Thoracic aorta (tissue), 2 donors: ENCODE measurements around the gene ASNS. TPM values are rescaled to one million over a fixed set of nuclear protein-coding genes. Genes with fewer than 3 reads are reported as not detected.
A peak's percentile ranks its signal among the peaks of the same experiment; 100 is the strongest.

Source experiments
- ATAC-seq: fragments of 150-250 bp; one replicate; pipeline ENCODE4 v1.8.0; 2017; ENCODE audit warnings: low read depth; ENCODE audit not compliant: insufficient number of reproducible peaks, low FRiP score
- DNase-seq: peaks from one replicate; pipeline ENCODE4 v3.0.0-alpha.2; 2020; ENCODE audit warnings: low spot score
- H3K27ac ChIP-seq, 2 donors: fragments of 200-600 bp; sonication (generic); 1 replicate in 1 of 2; 2 replicates in 1 of 2; pipeline ENCODE4 v1.5.1; 2016; ENCODE audit warnings: mild to moderate bottlenecking in 2 of 2, moderate library complexity in 2 of 2
- H3K27me3 ChIP-seq: fragments of 200-600 bp; sonication (generic); replicated peaks from 2 replicates; pipeline ENCODE4 v1.6.0; 2016; ENCODE audit warnings: mild to moderate bottlenecking; ENCODE audit not compliant: insufficient read depth
- H3K36me3 ChIP-seq: fragments of 200-600 bp; sonication (generic); one replicate; pipeline ENCODE4 v1.5.1; 2016
- H3K4me1 ChIP-seq, 2 donors: fragments of 200-600 bp; sonication (generic); 1 replicate in 1 of 2; 2 replicates in 1 of 2; pipeline versions ENCODE4 v1.5.1 to v1.6.0; 2016; ENCODE audit warnings: low read depth in 2 of 2, mild to moderate bottlenecking in 1 of 2; ENCODE audit not compliant: control insufficient read depth in 1 of 2
- H3K4me3 ChIP-seq: fragments of 200-600 bp; sonication (generic); 2 replicates; pipeline ENCODE4 v1.5.1; 2016; ENCODE audit warnings: mild to moderate bottlenecking
- H3K9me3 ChIP-seq: fragments of 200-600 bp; sonication (generic); 2 replicates; pipeline ENCODE4 v1.5.1; 2016
- CTCF ChIP-seq: fragments of 200-600 bp; sonication (generic); IDR thresholded peaks from one replicate; pipeline ENCODE4 v1.5.1; 2019; ENCODE audit warnings: antibody characterized with exemption
- total RNA-seq, 2 donors: library from RNA; depleted of rRNA; stranded (reverse); fragments of >200 nt; gene quantifications; one replicate each; pipeline versions ENCODE4 v1.1.0 to v1.2.3, GENCODE V29; 2016

The ASNS gene
- total RNA-seq, 2 donors from 2014 or later: 18.1 to 21.9 TPM

GRCh38 chr7:97871659-97872024 is 566 bp downstream of the ASNS start:
- ATAC-seq (peak; percentile 16), DNase-seq (no peak)
- H3K27ac ChIP-seq: peak overlapping the region; percentile 72 to 73
- H3K4me1 ChIP-seq: peaks cover 0 to 4% of the 10 kb centered on the region in 2 donors
- H3K9me3 ChIP-seq: no peaks in the 10 kb centered on the region
- H3K4me3 ChIP-seq: peak overlapping the region; percentile 89
- no peak for TF ChIP-seq CTCF
- H3K27me3 ChIP-seq: no peaks in the 10 kb centered on the region
- H3K36me3 ChIP-seq: no peaks in the 10 kb centered on the region

DNA sequence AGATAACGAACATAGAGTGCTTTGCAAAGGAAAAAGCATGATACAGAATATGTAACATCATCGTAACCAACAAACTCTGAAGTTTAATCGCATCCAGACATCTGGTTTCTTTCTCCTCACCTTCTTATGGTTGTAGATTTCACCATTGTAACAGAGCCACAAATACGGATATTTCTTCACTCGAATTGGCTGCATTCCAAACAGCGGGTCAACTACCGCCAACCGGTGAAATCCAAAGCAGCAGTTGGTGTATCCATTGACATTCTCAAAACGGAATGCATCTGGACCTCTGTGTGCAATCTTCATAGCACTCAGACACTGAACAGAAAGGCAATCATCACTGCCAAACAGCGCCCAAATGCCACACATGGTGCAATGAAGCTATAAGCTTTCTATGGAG is 3.4 kb downstream of the ASNS start:
- ATAC-seq (no peak), DNase-seq (no peak)
- no peak for TF ChIP-seq CTCF
- Histone ChIP-seq H3K9me3 (no peaks in the 10 kb centered on the region), H3K4me3 (no peak overlapping the region), H3K4me1 (peaks cover 0 to 4% of the 10 kb centered on the region in 2 donors), H3K27me3 (no peaks in the 10 kb centered on the region), H3K27ac (no peak overlapping the region), H3K36me3 (no peaks in the 10 kb centered on the region)

DNA sequence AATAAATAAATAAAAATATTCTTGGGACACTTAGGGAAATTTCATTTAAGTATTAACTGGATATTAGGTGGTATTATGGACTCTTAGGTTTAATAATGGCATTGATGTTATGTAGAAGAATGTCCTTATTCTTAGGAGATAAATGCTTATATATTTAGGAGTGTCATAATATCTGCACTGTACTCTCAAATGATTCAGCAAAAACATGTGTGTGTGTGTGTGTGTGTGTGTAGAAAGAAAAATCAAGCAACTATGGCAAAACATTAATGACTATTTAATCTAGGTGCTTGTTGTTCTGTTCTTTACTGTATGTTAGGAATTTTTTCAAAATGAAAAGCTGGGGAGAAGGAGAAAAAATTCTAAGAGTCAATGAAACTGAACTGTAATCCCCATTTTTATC is 3.9 kb downstream of the ASNS start:
- DNase-seq (no peak), ATAC-seq (no peak)

DNA sequence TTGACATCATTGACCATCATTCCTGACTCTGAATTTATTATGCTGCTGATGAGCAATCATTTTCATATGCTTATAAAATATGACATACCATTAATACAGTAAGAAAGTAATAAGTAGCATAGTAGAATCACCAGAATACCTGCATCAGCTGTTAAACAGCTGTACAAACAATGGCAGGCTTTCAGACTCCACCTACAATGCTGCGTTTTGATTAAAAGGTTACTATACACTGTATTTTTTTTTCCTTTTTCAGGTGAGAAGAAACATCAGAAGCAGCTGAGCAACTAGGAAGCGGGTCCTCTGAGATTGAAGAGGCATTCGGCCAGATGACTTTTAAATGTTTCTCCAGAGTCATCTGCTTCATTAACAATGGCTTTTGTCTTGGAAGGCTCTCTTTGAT is 7.1 kb downstream of the ASNS start:
- H3K27ac ChIP-seq: no peak overlapping the region
- no peaks in the 10 kb centered on the region for H3K9me3 ChIP-seq
- ATAC-seq: no peak
- no peaks in the 10 kb centered on the region for H3K27me3 ChIP-seq
- no peak overlapping the region for H3K4me3 ChIP-seq
- no peaks in the 10 kb centered on the region for H3K4me1 ChIP-seq
- TF ChIP-seq CTCF: no peak
- no peaks in the 10 kb centered on the region for H3K36me3 ChIP-seq
- DNase-seq: no peak

More for the DNA sequence above, 3.9 kb downstream of the ASNS start:
- no peaks in the 10 kb centered on the region for H3K9me3 ChIP-seq
- H3K27ac ChIP-seq: no peak overlapping the region
- no peaks in the 10 kb centered on the region for H3K36me3 ChIP-seq
- H3K4me1 ChIP-seq: peaks cover 0 to 4% of the 10 kb centered on the region in 2 donors
- H3K4me3 ChIP-seq: no peak overlapping the region
- no peak for TF ChIP-seq CTCF
- no peaks in the 10 kb centered on the region for H3K27me3 ChIP-seq

GRCh38 chr7:97859606-97860204 is 12.5 kb downstream of the ASNS start:
- Histone ChIP-seq H3K4me1 (no peaks in the 10 kb centered on the region), H3K9me3 (no peaks in the 10 kb centered on the region), H3K27me3 (no peaks in the 10 kb centered on the region), H3K4me3 (no peak overlapping the region), H3K36me3 (no peaks in the 10 kb centered on the region), H3K27ac (no peak overlapping the region)
- DNase-seq (no peak), ATAC-seq (no peak)
- TF ChIP-seq CTCF: no peak
